HepG2 (cell line): ENCODE measurements around the gene DYNLL2. TPM values are rescaled to one million over a fixed set of nuclear protein-coding genes. Genes with fewer than 3 reads are reported as not detected.

Experiments
- FIP1L1 ChIP-seq: fragments of 200-400 bp; formaldehyde crosslinking; IDR thresholded peaks from 2 replicates; pipeline ENCODE4 v1.6.1; 2018; ENCODE audit warnings: low read depth, mild to moderate bottlenecking, low read length, moderate library complexity, borderline replicate concordance; ENCODE audit not compliant: insufficient read depth
- GPN1 ChIP-seq: sonication (generic); formaldehyde crosslinking; IDR thresholded peaks from 2 replicates; pipeline ENCODE4 v1.5.1; 2020; ENCODE audit warnings: missing genetic modification reagents, borderline replicate concordance
- KAT7 ChIP-seq: IDR thresholded peaks from 2 replicates; pipeline ENCODE4 v1.6.1; 2018; ENCODE audit warnings: borderline replicate concordance, missing compliant biosample characterization
- KAT8 ChIP-seq: IDR thresholded peaks from 2 replicates; pipeline ENCODE4 v1.6.1; 2016; ENCODE audit warnings: missing genetic modification reagents, missing compliant biosample characterization
- NPAS2 ChIP-seq: sonication (generic); formaldehyde crosslinking; IDR thresholded peaks from 2 replicates; pipeline ENCODE4 v1.8.0; 2022; ENCODE audit warnings: mild to moderate bottlenecking, missing genetic modification reagents, borderline replicate concordance
- RCOR2 ChIP-seq: IDR thresholded peaks from 2 replicates; pipeline ENCODE4 v1.6.1; 2016; ENCODE audit warnings: missing biosample characterization, missing genetic modification reagents
- RFX3 ChIP-seq: IDR thresholded peaks from 2 replicates; pipeline ENCODE4 v1.6.1; 2016; ENCODE audit warnings: missing biosample characterization, missing genetic modification reagents
- SAP130 ChIP-seq: IDR thresholded peaks from 2 replicates; pipeline ENCODE4 v1.6.1; 2016; ENCODE audit warnings: low read depth
- SCMH1 ChIP-seq: sonication (generic); formaldehyde crosslinking; IDR thresholded peaks from 2 replicates; pipeline ENCODE4 v1.9.0; 2021; ENCODE audit warnings: missing genetic modification reagents, mild to moderate bottlenecking, borderline replicate concordance
- SNAI1 ChIP-seq: sonication (generic); formaldehyde crosslinking; IDR thresholded peaks from 2 replicates; pipeline ENCODE4 v1.5.0; 2020; ENCODE audit warnings: mild to moderate bottlenecking, missing genetic modification reagents, borderline replicate concordance
- ZBTB20 ChIP-seq: sonication (generic); formaldehyde crosslinking; IDR thresholded peaks from 2 replicates; pipeline ENCODE4 v1.8.1; 2023; ENCODE audit warnings: missing genetic modification reagents, low read depth, mild to moderate bottlenecking, borderline replicate concordance
- ZFP37 ChIP-seq: sonication (generic); formaldehyde crosslinking; IDR thresholded peaks from 2 replicates; pipeline ENCODE4 v1.4.0; 2020; ENCODE audit warnings: missing genetic modification reagents, borderline replicate concordance
- ZNF124 ChIP-seq: sonication (generic); formaldehyde crosslinking; IDR thresholded peaks from 2 replicates; pipeline ENCODE4 v1.4.0; 2020; ENCODE audit warnings: missing genetic modification reagents
- ZNF34 ChIP-seq: sonication (generic); formaldehyde crosslinking; IDR thresholded peaks from 2 replicates; pipeline ENCODE4 v1.4.0; 2020; ENCODE audit warnings: mild to moderate bottlenecking, missing genetic modification reagents, borderline replicate concordance
- ZNF713 ChIP-seq: sonication (generic); formaldehyde crosslinking; IDR thresholded peaks from 2 replicates; pipeline ENCODE4 v1.4.0; 2020; ENCODE audit warnings: mild to moderate bottlenecking, missing genetic modification reagents
- ZNF747 ChIP-seq: sonication (generic); formaldehyde crosslinking; IDR thresholded peaks from 2 replicates; pipeline ENCODE4 v1.8.1; 2023; ENCODE audit warnings: missing genetic modification reagents, mild to moderate bottlenecking, borderline replicate concordance
- ZNF768 ChIP-seq: sonication (generic); formaldehyde crosslinking; IDR thresholded peaks from 2 replicates; pipeline ENCODE4 v1.4.0; 2020; ENCODE audit warnings: missing genetic modification reagents
- polyA plus RNA-seq, 8 experiments: library from polyadenylated mRNA; depleted of rRNA in 3 of 8; stranded (reverse) in 7 of 8; unstranded in 1 of 8; fragments of >200 nt; fragmentation: Illumina TruSeq in 4 of 8; extraction: Trizol in 4 of 8; gene quantifications; 2 replicates each; pipeline versions ENCODE4 v1.2.1 to v1.2.3, GENCODE V29; 2011 to 2016; ENCODE audit warnings: low read depth in 4 of 8, missing spikeins in 1 of 8, mixed read lengths in 1 of 8; ENCODE audit not compliant: insufficient read depth in 1 of 8
- total RNA-seq, 5 experiments: library from RNA; depleted of rRNA; stranded (reverse); fragments of >200 nt; fragmentation: Illumina TruSeq; extraction: Trizol; gene quantifications; 2 replicates each; pipeline ENCODE4 v1.2.3, GENCODE V29; 2016; ENCODE audit warnings: low read depth in 1 of 5
- TF ChIP-seq, protein P1 (sequence below): sonication (generic); formaldehyde crosslinking; conservative IDR thresholded peaks from 2 replicates; pipeline ENCODE4 v1.4.0; 2020; ENCODE audit warnings: missing genetic modification reagents
- TF ChIP-seq, protein P2 (sequence below): sonication (generic); formaldehyde crosslinking; IDR thresholded peaks from 2 replicates; pipeline ENCODE4 v1.5.1; 2020; ENCODE audit warnings: mild to moderate bottlenecking, missing genetic modification reagents
- TF ChIP-seq, protein P3 (sequence below): sonication (generic); formaldehyde crosslinking; conservative IDR thresholded peaks from 2 replicates; pipeline ENCODE4 v1.4.0; 2020; ENCODE audit warnings: missing genetic modification reagents
- TF ChIP-seq, protein P4 (sequence below): sonication (generic); formaldehyde crosslinking; IDR thresholded peaks from 2 replicates; pipeline ENCODE4 v1.4.0; 2020; ENCODE audit warnings: missing genetic modification reagents

The DYNLL2 gene
- total and polyA plus RNA-seq, 2 of the 13 experiments (the other 11 are each of a cell fraction or from before 2014, with no cell fraction given) = 9.5 to 29.0 TPM

DNA sequence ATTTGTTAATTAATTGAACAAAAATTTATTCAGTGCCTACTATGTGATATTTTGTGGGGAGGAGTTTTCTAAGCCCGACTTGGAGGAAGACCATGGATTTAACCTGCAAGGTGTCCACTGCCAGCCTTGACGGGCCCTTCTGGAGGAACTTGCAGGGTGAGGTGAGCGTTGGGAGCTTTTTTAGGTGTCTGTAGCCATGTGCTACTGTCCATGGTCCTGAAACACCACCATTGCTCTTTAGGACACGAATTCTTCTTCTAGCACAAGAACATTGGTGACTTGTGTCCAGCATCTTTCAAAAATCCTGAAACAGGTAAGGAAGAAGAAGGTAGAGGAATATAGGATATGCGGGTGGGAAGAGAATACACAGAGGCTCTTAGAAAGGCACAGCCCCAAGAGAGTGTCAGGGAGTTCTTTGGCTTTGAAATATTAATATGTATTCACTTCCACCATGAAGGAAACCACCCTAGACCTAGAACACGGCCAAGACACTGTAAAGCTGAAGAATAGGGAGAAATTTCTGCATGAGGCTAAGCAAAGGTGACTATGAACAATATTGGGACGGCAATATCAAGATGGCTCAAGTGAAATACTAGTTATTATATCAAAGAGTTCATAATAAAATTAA is 37.1 kb downstream of the DYNLL2 start (continued):
- TF ChIP-seq, protein P1, sequence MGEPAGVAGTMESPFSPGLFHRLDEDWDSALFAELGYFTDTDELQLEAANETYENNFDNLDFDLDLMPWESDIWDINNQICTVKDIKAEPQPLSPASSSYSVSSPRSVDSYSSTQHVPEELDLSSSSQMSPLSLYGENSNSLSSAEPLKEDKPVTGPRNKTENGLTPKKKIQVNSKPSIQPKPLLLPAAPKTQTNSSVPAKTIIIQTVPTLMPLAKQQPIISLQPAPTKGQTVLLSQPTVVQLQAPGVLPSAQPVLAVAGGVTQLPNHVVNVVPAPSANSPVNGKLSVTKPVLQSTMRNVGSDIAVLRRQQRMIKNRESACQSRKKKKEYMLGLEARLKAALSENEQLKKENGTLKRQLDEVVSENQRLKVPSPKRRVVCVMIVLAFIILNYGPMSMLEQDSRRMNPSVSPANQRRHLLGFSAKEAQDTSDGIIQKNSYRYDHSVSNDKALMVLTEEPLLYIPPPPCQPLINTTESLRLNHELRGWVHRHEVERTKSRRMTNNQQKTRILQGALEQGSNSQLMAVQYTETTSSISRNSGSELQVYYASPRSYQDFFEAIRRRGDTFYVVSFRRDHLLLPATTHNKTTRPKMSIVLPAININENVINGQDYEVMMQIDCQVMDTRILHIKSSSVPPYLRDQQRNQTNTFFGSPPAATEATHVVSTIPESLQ (CRISPR knock-in tag) = 0 out of 2 replicates have a peak, but pooled peaks have one; percentile 62
- no peak for TF ChIP-seq SCMH1 (CRISPR knock-in tag)
- TF ChIP-seq GPN1 (CRISPR knock-in tag) = 0 out of 2 replicates have a peak, but pooled peaks have one; percentile 62
- TF ChIP-seq ZNF747 = no peak
- no peak for TF ChIP-seq ZBTB20 (CRISPR knock-in tag)
- TF ChIP-seq KAT7 (CRISPR knock-in tag) = no peak
- TF ChIP-seq, protein P2, sequence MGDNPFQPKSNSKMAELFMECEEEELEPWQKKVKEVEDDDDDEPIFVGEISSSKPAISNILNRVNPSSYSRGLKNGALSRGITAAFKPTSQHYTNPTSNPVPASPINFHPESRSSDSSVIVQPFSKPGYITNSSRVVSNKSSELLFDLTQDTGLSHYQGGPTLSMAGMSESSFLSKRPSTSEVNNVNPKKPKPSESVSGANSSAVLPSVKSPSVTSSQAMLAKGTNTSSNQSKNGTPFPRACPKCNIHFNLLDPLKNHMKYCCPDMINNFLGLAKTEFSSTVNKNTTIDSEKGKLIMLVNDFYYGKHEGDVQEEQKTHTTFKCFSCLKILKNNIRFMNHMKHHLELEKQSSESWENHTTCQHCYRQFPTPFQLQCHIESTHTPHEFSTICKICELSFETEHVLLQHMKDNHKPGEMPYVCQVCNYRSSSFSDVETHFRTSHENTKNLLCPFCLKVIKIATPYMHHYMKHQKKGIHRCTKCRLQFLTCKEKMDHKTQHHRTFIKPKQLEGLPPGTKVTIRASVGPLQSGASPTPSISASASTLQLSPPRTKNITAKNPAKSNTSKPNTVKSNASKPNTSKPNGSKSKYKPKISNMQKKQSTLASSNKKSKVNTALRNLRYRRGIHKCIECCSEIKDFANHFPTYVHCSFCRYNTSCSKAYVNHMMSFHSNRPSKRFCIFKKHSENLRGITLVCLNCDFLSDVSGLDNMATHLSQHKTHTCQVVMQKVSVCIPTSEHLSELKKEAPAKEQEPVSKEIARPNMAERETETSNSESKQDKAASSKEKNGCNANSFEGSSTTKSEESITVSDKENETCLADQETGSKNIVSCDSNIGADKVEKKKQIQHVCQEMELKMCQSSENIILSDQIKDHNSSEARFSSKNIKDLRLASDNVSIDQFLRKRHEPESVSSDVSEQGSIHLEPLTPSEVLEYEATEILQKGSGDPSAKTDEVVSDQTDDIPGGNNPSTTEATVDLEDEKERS (CRISPR knock-in tag) = 0 out of 2 replicates have a peak, but pooled peaks have one; percentile 32
- TF ChIP-seq RCOR2 (CRISPR knock-in tag) = no peak
- TF ChIP-seq KAT8 (CRISPR knock-in tag) = peak; percentile 52; the same call in 1 of the 2 replicates
- no peak for TF ChIP-seq FIP1L1
- peak; percentile 73; the same call in 1 of the 2 replicates for TF ChIP-seq ZNF124 (CRISPR knock-in tag)
- no peak for TF ChIP-seq SNAI1
- TF ChIP-seq, protein P3, sequence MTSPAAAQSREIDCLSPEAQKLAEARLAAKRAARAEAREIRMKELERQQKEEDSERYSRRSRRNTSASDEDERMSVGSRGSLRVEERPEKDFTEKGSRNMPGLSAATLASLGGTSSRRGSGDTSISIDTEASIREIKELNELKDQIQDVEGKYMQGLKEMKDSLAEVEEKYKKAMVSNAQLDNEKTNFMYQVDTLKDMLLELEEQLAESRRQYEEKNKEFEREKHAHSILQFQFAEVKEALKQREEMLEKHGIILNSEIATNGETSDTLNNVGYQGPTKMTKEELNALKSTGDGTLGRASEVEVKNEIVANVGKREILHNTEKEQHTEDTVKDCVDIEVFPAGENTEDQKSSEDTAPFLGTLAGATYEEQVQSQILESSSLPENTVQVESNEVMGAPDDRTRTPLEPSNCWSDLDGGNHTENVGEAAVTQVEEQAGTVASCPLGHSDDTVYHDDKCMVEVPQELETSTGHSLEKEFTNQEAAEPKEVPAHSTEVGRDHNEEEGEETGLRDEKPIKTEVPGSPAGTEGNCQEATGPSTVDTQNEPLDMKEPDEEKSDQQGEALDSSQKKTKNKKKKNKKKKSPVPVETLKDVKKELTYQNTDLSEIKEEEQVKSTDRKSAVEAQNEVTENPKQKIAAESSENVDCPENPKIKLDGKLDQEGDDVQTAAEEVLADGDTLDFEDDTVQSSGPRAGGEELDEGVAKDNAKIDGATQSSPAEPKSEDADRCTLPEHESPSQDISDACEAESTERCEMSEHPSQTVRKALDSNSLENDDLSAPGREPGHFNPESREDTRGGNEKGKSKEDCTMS (CRISPR knock-in tag) = peak; percentile 86
- no peak for TF ChIP-seq NPAS2 (CRISPR knock-in tag)
- TF ChIP-seq ZFP37 = peak; percentile 85; the same call in 1 of the 2 replicates
- peak; percentile 68 for TF ChIP-seq SAP130 (CRISPR knock-in tag)
- no peak for TF ChIP-seq ZNF768 (CRISPR knock-in tag)
- TF ChIP-seq ZNF713 (CRISPR knock-in tag) = no peak
- no peak for TF ChIP-seq RFX3 (CRISPR knock-in tag)
- TF ChIP-seq, protein P4, sequence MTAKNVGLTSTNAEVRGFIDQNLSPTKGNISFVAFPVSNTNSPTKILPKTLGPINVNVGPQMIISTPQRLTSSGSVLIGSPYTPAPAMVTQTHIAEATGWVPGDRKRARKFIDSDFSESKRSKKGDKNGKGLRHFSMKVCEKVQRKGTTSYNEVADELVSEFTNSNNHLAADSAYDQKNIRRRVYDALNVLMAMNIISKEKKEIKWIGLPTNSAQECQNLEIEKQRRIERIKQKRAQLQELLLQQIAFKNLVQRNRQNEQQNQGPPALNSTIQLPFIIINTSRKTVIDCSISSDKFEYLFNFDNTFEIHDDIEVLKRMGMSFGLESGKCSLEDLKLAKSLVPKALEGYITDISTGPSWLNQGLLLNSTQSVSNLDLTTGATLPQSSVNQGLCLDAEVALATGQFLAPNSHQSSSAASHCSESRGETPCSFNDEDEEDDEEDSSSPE (CRISPR knock-in tag) = 0 out of 2 replicates have a peak, but pooled peaks have one; percentile 27
- TF ChIP-seq ZNF34 (CRISPR knock-in tag) = no peak
